ENCODE measurements around the gene NPHP4. TPM values are rescaled to one million over a fixed set of nuclear protein-coding genes. Genes with fewer than 3 reads are reported as not detected.
A peak's percentile ranks its signal among the peaks of the same experiment; 100 is the strongest.

NPHP4 gene
- total RNA-seq (2014; rRNA removed; shearing (Covaris generic); ENCODE audit: low replicate concordance), result 9.6 and 10.7 TPM in 2 replicates

GRCh38 chr1:5992026-5992813, at the start of gene NPHP4:
Gene NPHP4 (minus strand): TSS chr1:5992425. CDS start chr1:5986289, 6,136 bp downstream.
- peak; percentile 100 for DNase-seq
- Histone ChIP-seq H3K4me3 (peak within 1 kb of the TSS; percentile 86), H3K36me3 (no peaks in the 10 kb centered on the region), H3K27me3 (no peaks in the 10 kb centered on the region), H3K9me3 (no peaks in the 10 kb centered on the region)

DNA sequence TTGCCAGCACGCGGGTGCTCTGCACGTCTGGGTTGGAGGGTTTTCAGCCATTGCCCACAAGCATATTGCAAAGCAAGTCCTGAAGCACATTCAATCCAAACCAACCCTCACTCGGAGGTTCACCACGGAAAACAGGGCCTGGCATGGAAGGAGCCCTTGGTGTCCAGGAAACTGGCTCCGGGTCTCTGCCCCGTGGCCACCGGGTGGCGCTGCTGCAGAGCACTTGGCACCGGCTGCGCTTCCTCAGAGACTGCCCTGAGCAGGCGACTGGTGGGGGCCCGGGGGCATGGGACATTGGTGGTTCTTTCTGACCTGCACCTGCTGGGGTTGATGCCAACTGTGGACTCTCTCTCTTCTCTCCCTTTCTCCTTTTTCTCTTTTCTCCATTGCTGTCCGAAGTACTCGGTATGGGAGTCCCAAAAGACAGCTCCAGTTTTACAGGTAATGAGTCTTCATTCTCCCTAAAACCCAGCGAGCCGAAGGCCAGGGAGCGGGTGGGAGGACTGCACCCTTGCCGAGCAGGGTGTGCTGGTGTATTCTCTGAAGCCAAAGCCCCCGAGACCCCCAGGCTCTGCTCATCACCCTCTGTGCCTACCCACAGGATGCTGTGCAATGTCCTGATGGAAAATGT, 49.3 kb upstream of the NPHP4 start:
- no peaks in the 10 kb centered on the region for H3K27me3 ChIP-seq
- H3K9me3 ChIP-seq, result no peaks in the 10 kb centered on the region
- DNase-seq, result peak; percentile 38
- no peaks in the 10 kb centered on the region for H3K36me3 ChIP-seq
- H3K4me3 ChIP-seq, result no peak overlapping the region

GRCh38 chr1:6040861-6041415, 48.7 kb upstream of the NPHP4 start:
- no peaks in the 10 kb centered on the region for H3K9me3 ChIP-seq
- H3K4me3 ChIP-seq, result no peak overlapping the region
- no peak for DNase-seq
- no peaks in the 10 kb centered on the region for H3K36me3 ChIP-seq
- no peaks in the 10 kb centered on the region for H3K27me3 ChIP-seq

- DNase-seq, result no peak
- H3K36me3 ChIP-seq, result no peaks in the 10 kb centered on the region
- H3K4me3 ChIP-seq, result no peak overlapping the region
- no peaks in the 10 kb centered on the region for H3K27me3 ChIP-seq
- no peaks in the 10 kb centered on the region for H3K9me3 ChIP-seq
Observed at GRCh38 chr1:6040444-6040843, 48.2 kb upstream of the NPHP4 start.

- Histone ChIP-seq H3K36me3 (no peaks in the 10 kb centered on the region), H3K9me3 (no peaks in the 10 kb centered on the region), H3K4me3 (no peak overlapping the region), H3K27me3 (no peaks in the 10 kb centered on the region)
- no peak for DNase-seq
Observed at GRCh38 chr1:6039031-6039430, 46.8 kb upstream of the NPHP4 start.

DNA sequence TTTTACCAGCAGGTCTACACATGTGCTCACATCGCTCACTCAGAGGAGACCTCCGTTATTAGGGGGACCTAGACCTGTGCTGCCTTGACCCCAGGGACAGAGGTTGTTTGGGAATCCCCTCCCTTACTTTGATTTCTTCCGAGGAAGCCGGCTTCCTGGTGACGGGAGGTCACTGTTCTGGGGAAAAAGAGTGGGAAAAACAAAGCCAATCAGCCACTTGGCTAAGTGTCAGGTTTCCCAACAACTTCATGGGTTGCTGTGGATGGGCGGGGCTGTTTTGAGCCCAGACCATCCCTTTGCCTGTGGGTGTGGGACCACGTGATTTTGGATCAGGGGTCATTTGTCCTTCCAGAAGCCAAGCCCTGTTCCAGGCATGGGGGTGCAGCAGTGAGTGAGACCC, 46.4 kb upstream of the NPHP4 start:
- Histone ChIP-seq H3K36me3 (no peaks in the 10 kb centered on the region), H3K27me3 (no peaks in the 10 kb centered on the region), H3K4me3 (no peak overlapping the region), H3K9me3 (no peaks in the 10 kb centered on the region)
- no peak for DNase-seq

- no peaks in the 10 kb centered on the region for H3K27me3 ChIP-seq
- DNase-seq, result peak; percentile 65
- no peak overlapping the region for H3K4me3 ChIP-seq
- H3K36me3 ChIP-seq, result no peaks in the 10 kb centered on the region
- no peaks in the 10 kb centered on the region for H3K9me3 ChIP-seq
Observed at GRCh38 chr1:6037338-6037762, 45.1 kb upstream of the NPHP4 start.

- Histone ChIP-seq H3K36me3 (no peaks in the 10 kb centered on the region), H3K27me3 (no peaks in the 10 kb centered on the region), H3K4me3 (no peak overlapping the region), H3K9me3 (no peaks in the 10 kb centered on the region)
- DNase-seq, result no peak
Observed at GRCh38 chr1:6035719-6036118, 43.5 kb upstream of the NPHP4 start.

DNA sequence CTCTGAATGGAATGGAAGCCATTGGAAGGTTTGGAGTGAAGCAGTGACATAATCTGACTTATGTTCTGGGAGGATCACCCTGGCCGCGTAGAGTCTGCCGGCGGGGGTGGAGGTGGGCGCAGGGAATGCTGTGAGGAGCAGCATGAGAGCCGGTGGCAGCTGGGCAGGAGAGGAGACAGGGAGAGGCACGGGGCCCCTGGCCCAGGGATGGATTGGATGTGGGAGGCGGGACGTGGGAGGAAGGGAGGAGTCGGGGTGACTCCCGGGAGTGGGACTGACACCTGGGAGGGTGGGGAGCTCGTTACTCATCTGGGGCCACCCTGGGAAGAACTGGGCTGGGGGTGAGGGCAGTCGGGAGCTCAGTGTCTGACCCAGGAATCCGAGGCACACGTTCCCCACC, 43.1 kb upstream of the NPHP4 start:
- Histone ChIP-seq H3K9me3 (no peaks in the 10 kb centered on the region), H3K4me3 (no peak overlapping the region), H3K27me3 (no peaks in the 10 kb centered on the region), H3K36me3 (no peaks in the 10 kb centered on the region)
- no peak for DNase-seq

- Histone ChIP-seq H3K9me3 (no peaks in the 10 kb centered on the region), H3K4me3 (no peak overlapping the region), H3K36me3 (no peaks in the 10 kb centered on the region), H3K27me3 (no peaks in the 10 kb centered on the region)
- DNase-seq, result no peak
Observed at GRCh38 chr1:6034750-6035096, 42.5 kb upstream of the NPHP4 start.

DNA sequence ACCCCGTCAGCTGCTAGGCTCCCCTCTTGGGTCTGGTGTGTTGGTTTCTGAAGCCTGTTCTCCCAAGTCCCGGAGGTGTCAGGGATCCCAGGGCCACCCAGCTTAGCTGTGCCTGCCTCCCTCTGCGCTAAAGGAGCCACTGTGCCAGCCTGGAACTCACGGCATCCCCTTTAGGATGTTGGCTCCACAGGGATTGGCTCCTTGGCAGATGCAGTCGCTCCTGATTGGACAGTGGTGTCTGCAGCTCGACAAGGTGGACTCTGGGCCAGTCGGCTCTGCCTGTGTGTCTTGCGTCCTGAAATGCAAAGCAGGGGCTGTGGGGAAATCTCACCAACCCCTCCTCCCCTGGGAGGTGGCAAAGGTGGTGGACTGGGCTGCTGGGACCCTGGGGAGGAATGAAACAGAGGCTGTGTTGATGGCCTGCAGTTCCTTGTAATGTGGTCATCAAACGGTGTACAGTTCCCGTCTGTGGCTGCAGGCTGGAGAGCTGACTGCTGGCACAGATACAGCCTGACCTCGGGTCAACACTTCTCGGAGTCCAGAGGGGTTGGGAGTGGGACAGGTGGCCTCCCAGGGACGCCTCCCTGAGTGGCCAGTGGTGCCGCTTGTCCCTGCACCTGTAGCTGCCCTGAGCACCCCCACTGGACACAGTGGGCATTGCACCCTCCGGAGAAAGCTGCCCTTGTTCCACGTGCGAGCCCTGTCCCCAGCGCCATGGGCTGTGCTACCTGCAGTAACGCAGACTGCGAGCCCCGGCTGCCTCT, 41.9 kb upstream of the NPHP4 start:
- Histone ChIP-seq H3K27me3 (no peaks in the 10 kb centered on the region), H3K4me3 (no peak overlapping the region), H3K36me3 (no peaks in the 10 kb centered on the region), H3K9me3 (no peaks in the 10 kb centered on the region)
- no peak for DNase-seq

GRCh38 chr1:6033124-6033523, 40.9 kb upstream of the NPHP4 start:
- DNase-seq, result no peak
- H3K36me3 ChIP-seq, result no peaks in the 10 kb centered on the region
- H3K27me3 ChIP-seq, result no peaks in the 10 kb centered on the region
- H3K4me3 ChIP-seq, result no peak overlapping the region
- H3K9me3 ChIP-seq, result no peaks in the 10 kb centered on the region

GRCh38 chr1:6030547-6031261, 38.5 kb upstream of the NPHP4 start:
- DNase-seq, result no peak
- no peaks in the 10 kb centered on the region for H3K9me3 ChIP-seq
- H3K4me3 ChIP-seq, result no peak overlapping the region
- H3K36me3 ChIP-seq, result no peaks in the 10 kb centered on the region
- no peaks in the 10 kb centered on the region for H3K27me3 ChIP-seq

DNA sequence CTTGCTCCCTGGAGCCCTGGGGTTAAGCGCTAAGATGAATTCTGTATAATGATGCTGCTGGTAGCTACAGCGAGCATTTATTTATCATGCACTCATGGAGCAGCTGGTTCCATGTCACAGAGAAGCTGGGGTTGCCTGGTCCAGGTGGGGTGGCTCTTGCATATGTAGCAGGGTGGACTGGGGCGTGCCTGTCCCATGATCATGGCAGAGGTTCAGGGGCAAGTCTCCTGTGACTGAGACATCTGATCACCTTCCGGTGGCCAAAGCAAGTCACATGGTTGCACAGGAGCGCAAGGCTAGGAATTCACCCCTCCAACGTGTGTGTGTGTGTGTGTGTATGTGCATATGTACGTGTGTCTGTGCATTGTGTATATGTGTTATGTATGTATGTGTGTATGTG, 37.9 kb upstream of the NPHP4 start:
- Histone ChIP-seq H3K4me3 (no peak overlapping the region), H3K36me3 (no peaks in the 10 kb centered on the region), H3K27me3 (no peaks in the 10 kb centered on the region), H3K9me3 (no peaks in the 10 kb centered on the region)
- DNase-seq, result no peak

DNA sequence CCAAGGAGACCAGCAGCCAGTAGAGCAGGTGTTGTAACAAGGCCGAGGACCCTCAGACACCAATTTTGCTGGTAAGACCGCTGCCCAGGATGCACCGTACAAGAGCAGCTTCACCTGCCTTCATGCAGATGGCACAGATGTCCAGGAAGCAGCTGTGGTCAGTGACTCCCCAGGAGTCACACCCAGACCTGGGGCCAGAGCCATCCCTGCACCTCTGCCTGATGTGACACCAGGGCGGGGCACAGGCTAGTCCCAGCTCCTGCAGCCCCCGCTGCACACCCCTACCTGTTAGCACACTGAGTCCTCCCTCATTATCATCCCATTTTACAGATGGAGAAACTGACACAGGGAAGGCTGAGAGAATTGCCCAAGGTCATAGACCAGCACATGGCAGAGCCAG, 37.1 kb upstream of the NPHP4 start:
- Histone ChIP-seq H3K4me3 (no peak overlapping the region), H3K9me3 (no peaks in the 10 kb centered on the region), H3K27me3 (no peaks in the 10 kb centered on the region), H3K36me3 (no peaks in the 10 kb centered on the region)
- DNase-seq, result no peak

- no peak overlapping the region for H3K4me3 ChIP-seq
- no peaks in the 10 kb centered on the region for H3K27me3 ChIP-seq
- H3K36me3 ChIP-seq, result no peaks in the 10 kb centered on the region
- no peak for DNase-seq
- H3K9me3 ChIP-seq, result no peaks in the 10 kb centered on the region
Observed at GRCh38 chr1:6028042-6028850, 36.0 kb upstream of the NPHP4 start.

Measured in MG63 (cell line).